HG03025 (cell line): ENCODE results near the gene NBPF9.
"Not testable (repeated sequence)": the region's sequence is repeated elsewhere in the genome, so short reads cannot be mapped to it uniquely, and the experiment has no call there.

ENCODE experiments used
- ATAC-seq: cut with Tn5 transposase; IDR thresholded peaks from one replicate; pipeline ENCODE4 v1.9.1; 2021; ENCODE audit warnings: mild to moderate bottlenecking, moderate library complexity; ENCODE audit not compliant: unreplicated experiment, low FRiP score

NBPF9 gene

GRCh38 chr1:149103109-149104081 lies at the start of gene NBPF9:
NBPF9 (minus strand) TSS chr1:149103551; CDS start chr1:149082139, 21,412 bp downstream.
- ATAC-seq: peak; percentile 86

GRCh38 chr1:149149909-149150308 lies 46.6 kb upstream of the NBPF9 start:
- not testable (repeated sequence) for ATAC-seq

GRCh38 chr1:149137585-149137984 lies 34.2 kb upstream of the NBPF9 start:
- ATAC-seq: not testable (repeated sequence)

- not testable (repeated sequence) for ATAC-seq
These were observed 27.6 kb upstream of the NBPF9 start for GRCh38 chr1:149130938-149131337.

GRCh38 chr1:149129245-149129644 lies 25.9 kb upstream of the NBPF9 start:
- not testable (repeated sequence) for ATAC-seq

GRCh38 chr1:149126555-149127145 lies 23.3 kb upstream of the NBPF9 start:
- not testable (repeated sequence) for ATAC-seq

- ATAC-seq: not testable (repeated sequence)
These were observed 20.9 kb upstream of the NBPF9 start for GRCh38 chr1:149123948-149124926.

GRCh38 chr1:149112828-149113227 lies 9.5 kb upstream of the NBPF9 start:
- not testable (repeated sequence) for ATAC-seq

GRCh38 chr1:149110343-149110742 lies 7.0 kb upstream of the NBPF9 start:
- not testable (repeated sequence) for ATAC-seq

- ATAC-seq: not testable (repeated sequence)
These were observed 777 bp downstream of the NBPF9 start for GRCh38 chr1:149102574-149102973.

- ATAC-seq: not testable (repeated sequence)
These were observed 5.1 kb downstream of the NBPF9 start for GRCh38 chr1:149098276-149098675.

- not testable (repeated sequence) for ATAC-seq
These were observed 10.2 kb downstream of the NBPF9 start for GRCh38 chr1:149093155-149093554.

GRCh38 chr1:149075505-149076127 lies 27.7 kb downstream of the NBPF9 start:
- not testable (repeated sequence) for ATAC-seq

- ATAC-seq: not testable (repeated sequence)
These were observed 38.7 kb downstream of the NBPF9 start for GRCh38 chr1:149064611-149065010.

- ATAC-seq: not testable (repeated sequence)
These were observed 60.3 kb downstream of the NBPF9 start for GRCh38 chr1:149043056-149043455.

- ATAC-seq: not testable (repeated sequence)
These were observed 69.4 kb downstream of the NBPF9 start for GRCh38 chr1:149033916-149034315.

- ATAC-seq: not testable (repeated sequence)
These were observed 79.0 kb downstream of the NBPF9 start for GRCh38 chr1:149024327-149024726.

- ATAC-seq: not testable (repeated sequence)
These were observed 84.8 kb downstream of the NBPF9 start for GRCh38 chr1:149018577-149018976.

- ATAC-seq: not testable (repeated sequence)
These were observed 86.7 kb downstream of the NBPF9 start for GRCh38 chr1:149016626-149017025.

- not testable (repeated sequence) for ATAC-seq
These were observed 87.8 kb downstream of the NBPF9 start for GRCh38 chr1:149015522-149015921.
